Measurements from ENCODE around the gene ACBD4. TPM values are rescaled to one million over a fixed set of nuclear protein-coding genes. Genes with fewer than 3 reads are reported as not detected.

Gene ACBD4
- total RNA-seq, 1 donor from 2014 or later: 9.4 TPM

- no peaks in the 10 kb centered on the region for H3K27me3 Mint-ChIP-seq (ENCODE audit: unreplicated experiment)
- peaks cover 19% of the 10 kb centered on the region for H3K4me1 Mint-ChIP-seq (ENCODE audit: unreplicated experiment)
- no peak overlapping the region for H3K27ac Mint-ChIP-seq (ENCODE audit: unreplicated experiment)
- H3K4me3 Mint-ChIP-seq (ENCODE audit: unreplicated experiment): no peak overlapping the region
- no peak for TF ChIP-seq CTCF (IDR thresholded peaks at IDR 0.05; ENCODE audit: unreplicated experiment)
- H3K9me3 Mint-ChIP-seq (ENCODE audit: unreplicated experiment): no peaks in the 10 kb centered on the region
- no peak for DNase-seq (ENCODE audit: low spot score)
- no peaks in the 10 kb centered on the region for H3K36me3 Mint-ChIP-seq (ENCODE audit: low read depth, unreplicated experiment)
These were observed 19.5 kb downstream of the ACBD4 start for GRCh38 chr17:45155029-45155428.

- Mint-ChIP-seq H3K9me3 (ENCODE audit: unreplicated experiment) (no peaks in the 10 kb centered on the region), H3K27me3 (ENCODE audit: unreplicated experiment) (peaks cover 4% of the 10 kb centered on the region), H3K36me3 (ENCODE audit: low read depth, unreplicated experiment) (no peaks in the 10 kb centered on the region), H3K4me3 (ENCODE audit: unreplicated experiment) (no peak overlapping the region), H3K27ac (ENCODE audit: unreplicated experiment) (no peak overlapping the region), H3K4me1 (ENCODE audit: unreplicated experiment) (peaks cover 21% of the 10 kb centered on the region)
- DNase-seq (ENCODE audit: low spot score): no peak
- TF ChIP-seq CTCF (IDR thresholded peaks at IDR 0.05; ENCODE audit: unreplicated experiment): no peak
These were observed 20.0 kb downstream of the ACBD4 start for GRCh38 chr17:45155483-45155882.

DNA sequence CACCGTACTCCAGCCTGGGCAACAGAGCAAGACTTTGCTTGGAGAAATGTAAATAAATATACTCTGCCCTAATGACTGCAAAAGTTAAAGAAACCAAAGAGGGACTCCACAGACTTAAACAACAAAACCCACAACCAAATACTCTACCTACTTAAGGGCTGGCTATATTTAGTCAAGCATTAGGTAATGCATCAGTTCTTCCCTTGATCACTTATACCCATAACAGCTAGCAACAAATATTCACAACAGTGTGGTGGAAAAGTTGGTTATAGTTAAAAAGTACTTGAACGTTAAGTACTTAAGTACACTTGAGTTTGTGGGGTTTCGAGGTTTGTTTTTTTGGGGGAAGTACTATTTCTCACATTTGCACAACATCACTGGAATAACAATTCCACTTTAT lies 20.8 kb downstream of the ACBD4 start:
- H3K27ac Mint-ChIP-seq (ENCODE audit: unreplicated experiment): peak overlapping the region; percentile 75
- no peaks in the 10 kb centered on the region for H3K9me3 Mint-ChIP-seq (ENCODE audit: unreplicated experiment)
- H3K4me3 Mint-ChIP-seq (ENCODE audit: unreplicated experiment): no peak overlapping the region
- H3K36me3 Mint-ChIP-seq (ENCODE audit: low read depth, unreplicated experiment): no peaks in the 10 kb centered on the region
- TF ChIP-seq CTCF (IDR thresholded peaks at IDR 0.05; ENCODE audit: unreplicated experiment): no peak
- H3K4me1 Mint-ChIP-seq (ENCODE audit: unreplicated experiment): peaks cover 17% of the 10 kb centered on the region
- peaks cover 7% of the 10 kb centered on the region for H3K27me3 Mint-ChIP-seq (ENCODE audit: unreplicated experiment)
- no peak for DNase-seq (ENCODE audit: low spot score)

DNA sequence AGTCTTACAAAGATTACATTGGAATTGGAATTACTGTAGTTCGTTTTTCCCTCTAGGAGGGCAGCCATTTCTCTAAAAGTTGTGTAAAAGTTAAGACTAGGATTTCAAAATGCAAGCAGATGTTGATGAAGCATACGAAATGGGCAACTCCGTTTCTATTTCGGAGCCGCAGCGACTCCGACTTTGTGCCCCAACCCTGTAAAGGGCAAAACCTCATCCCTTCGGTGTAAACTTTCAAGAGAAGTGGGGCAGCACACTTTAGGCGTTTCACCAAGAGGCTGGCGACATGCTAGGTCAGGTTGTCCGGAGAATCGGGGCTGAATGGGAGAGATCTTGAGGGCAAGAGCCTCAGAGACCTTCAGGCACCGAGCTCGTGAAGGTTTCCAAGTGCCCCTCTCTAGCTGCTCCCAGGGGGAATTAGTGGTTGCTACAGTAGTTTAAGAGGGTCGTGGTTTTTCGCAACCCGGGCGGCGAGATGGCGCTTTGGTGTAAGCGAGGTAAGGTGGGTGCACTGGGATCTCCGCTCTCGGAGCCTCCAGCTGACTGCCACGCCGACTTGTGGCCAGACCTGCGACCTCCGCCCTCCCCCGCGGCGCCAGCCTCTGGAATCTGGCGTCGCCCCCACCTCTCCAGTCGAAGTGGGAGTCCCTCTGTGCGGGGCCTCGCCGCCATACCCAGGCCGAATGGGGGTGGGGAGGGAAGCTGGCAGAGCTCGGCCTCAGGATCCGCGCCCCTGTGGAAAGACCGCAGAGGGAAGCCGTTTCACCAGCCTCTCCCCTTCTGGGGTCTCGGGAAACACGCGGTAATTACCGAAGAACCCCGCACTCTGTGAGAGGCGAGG lies 25.2 kb downstream of the ACBD4 start:
- peak; percentile 78 for DNase-seq (ENCODE audit: low spot score)

More for the DNA sequence above, 25.2 kb downstream of the ACBD4 start:
- no peak for TF ChIP-seq CTCF (IDR thresholded peaks at IDR 0.05; ENCODE audit: unreplicated experiment)
- H3K9me3 Mint-ChIP-seq (ENCODE audit: unreplicated experiment): no peaks in the 10 kb centered on the region
- peaks cover 9% of the 10 kb centered on the region for H3K27me3 Mint-ChIP-seq (ENCODE audit: unreplicated experiment)
- peak overlapping the region; percentile 99 for H3K27ac Mint-ChIP-seq (ENCODE audit: unreplicated experiment)
- H3K36me3 Mint-ChIP-seq (ENCODE audit: low read depth, unreplicated experiment): no peaks in the 10 kb centered on the region
- peaks cover 16% of the 10 kb centered on the region for H3K4me1 Mint-ChIP-seq (ENCODE audit: unreplicated experiment)
- H3K4me3 Mint-ChIP-seq (ENCODE audit: unreplicated experiment): peak overlapping the region; percentile 99

Data from endothelial cell (in vitro differentiated cells).